ENCODE data around the gene MMP13.
"Not testable (repeated sequence)": the region's sequence is repeated elsewhere in the genome, so short reads cannot be mapped to it uniquely, and the experiment has no call there.

MMP13 gene

DNA sequence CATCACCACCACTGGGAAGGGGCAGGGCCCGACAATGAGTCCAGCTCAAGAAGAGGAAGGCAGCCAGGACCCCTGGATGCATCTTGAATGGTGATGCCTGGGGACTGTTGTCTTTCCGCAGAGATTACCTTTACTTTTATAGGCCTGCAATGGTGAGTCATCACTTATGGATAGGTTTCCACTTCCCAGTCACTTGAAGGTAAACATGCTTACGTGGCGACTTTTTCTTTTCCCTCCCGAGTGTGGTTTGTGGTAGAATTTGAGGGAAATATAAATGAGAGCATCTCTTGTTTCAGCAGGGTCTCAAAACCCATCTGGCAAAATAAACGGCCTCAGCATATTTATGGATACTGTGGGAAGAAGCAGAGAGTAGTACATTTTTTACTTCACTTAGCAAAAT, at the start of gene MMP13:
TSS of gene MMP13 (minus strand) at position 109 of the 400 bp plus-strand sequence. CDS start at position 82, 27 bp downstream.
- DNase-seq (ENCODE audit: low spot score) = no peak

GRCh38 chr11:103004234-103004633, 48.7 kb upstream of the MMP13 start:
- not testable (repeated sequence) for DNase-seq (ENCODE audit: low spot score)

GRCh38 chr11:102994105-102994504, 38.6 kb upstream of the MMP13 start:
- DNase-seq (ENCODE audit: low spot score) = no peak

DNA sequence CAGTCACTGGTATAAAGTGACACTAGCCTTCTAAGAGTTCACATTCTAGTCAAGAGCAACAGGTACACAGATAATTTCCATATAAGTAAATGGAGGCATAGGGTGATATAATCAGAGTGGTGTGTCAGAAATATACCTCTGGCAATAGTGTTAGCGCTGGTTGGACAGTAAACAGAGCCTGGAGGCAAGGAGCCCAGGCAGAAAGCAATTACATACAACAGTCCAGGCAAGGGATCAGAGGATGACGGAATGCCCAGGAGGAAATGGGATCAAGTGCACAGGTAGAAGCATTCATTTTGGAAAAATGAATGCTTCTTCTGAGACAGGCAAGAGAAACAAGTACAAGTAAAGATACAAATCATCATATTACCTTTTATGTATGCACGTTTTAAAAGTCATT, 36.2 kb upstream of the MMP13 start:
- DNase-seq (ENCODE audit: low spot score) = no peak

DNA sequence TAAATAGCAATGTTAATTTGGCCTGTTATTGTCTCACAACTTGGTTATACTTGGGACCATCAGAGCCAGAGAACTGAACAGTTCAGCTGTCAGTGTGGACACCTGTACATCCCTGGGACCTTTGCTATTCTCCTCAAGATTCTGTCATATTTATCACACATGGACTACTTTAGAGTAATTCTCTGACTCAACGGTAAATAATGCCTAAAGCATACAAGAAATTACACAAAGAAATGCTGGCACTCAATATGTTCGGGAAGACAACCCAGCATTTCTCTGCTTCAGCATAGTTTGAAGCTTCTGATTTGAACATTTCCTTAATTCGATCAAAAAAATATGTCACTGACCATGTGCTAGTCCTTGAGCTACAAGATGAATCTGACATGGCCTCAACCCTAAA, 34.6 kb upstream of the MMP13 start:
- DNase-seq (ENCODE audit: low spot score) = no peak

DNA sequence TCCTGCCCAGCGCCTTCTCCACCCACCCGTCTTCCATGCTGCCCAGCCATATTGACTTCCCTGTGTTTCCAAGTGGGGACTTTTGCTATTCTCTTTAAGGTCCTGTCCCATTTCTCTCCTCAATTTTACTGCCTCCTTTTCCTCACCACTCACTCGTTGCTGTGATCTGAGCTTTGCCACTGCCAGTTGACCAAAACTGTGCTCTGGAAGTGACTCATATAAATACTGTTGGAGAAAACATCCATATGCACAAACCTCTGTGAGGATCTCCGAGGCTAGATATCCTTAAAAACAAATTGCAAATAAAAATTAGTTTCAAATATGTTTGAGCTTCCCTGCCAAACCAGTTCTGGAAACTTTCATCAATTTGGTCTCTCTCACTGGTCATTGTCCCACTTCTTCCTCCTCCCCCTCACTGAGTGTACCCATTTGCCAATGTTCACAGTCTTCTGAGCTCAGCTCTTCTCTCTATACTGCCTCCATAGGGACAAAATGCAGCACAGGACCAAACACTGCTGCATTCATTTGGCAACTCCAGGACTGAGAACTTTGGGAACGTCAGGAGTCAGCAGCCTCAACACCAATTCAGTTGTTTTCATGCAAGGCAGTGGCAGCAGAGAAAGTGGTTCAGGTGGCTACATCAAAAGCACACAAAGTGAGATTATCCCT, 34.0 kb upstream of the MMP13 start:
- DNase-seq (ENCODE audit: low spot score) = peak; percentile 21

GRCh38 chr11:102986815-102987214, 31.3 kb upstream of the MMP13 start:
- DNase-seq (ENCODE audit: low spot score) = no peak

DNA sequence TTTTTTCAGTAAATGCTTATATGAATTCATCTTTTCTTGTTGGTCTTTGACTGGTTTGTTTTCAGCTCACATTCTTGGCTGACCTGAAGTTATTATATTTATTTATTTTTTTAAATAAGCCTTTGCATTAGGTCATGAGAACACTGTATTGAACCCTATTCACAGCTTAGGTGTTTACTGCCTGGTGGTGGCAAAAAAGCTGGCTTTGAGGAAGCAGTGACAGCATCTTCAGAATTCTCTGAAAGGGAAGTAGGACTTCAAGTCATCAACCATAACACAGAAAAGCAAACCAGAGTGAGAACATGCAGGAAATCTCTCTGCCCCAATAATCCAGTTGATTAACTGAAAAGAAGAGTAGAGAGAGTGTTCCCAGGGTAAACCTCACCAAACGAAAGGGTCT, 30.3 kb upstream of the MMP13 start:
- no peak for DNase-seq (ENCODE audit: low spot score)

GRCh38 chr11:102983486-102983885, 28.0 kb upstream of the MMP13 start:
- DNase-seq (ENCODE audit: low spot score) = no peak

GRCh38 chr11:102981324-102981910, 25.9 kb upstream of the MMP13 start:
- DNase-seq (ENCODE audit: low spot score) = no peak

DNA sequence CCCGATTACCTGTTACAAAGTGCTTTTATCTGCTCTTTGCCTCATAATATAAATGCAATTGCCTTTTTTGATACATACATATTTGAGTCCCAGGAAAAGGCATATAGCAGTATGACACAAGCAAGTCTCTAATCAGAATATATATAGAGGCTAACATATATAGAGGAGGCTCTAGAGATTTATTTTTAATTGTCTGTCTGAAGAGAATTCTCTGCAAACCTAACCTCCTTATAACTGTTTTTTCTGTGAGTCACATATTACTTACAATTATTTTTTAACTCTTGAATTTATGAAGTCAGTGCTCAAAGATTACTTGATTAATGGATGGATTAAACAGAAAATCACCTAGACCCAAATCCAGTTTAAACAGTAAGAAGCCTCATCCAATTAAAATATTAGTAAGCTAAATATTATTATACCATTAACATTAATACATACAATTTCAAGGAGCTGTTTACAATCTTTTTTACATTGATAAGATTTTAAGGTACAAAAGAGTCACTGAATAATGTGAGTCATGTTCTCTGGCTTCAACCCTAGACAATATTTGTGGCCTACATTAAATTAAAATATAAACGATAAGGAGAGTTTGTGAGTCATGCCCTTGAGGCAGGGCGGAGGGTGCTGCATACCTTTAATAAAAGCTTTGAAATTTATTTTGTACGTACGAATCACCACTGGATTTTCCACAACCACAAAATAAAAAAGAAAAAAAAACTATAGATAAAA, 19.2 kb upstream of the MMP13 start:
- DNase-seq (ENCODE audit: low spot score) = peak; percentile 3

DNA sequence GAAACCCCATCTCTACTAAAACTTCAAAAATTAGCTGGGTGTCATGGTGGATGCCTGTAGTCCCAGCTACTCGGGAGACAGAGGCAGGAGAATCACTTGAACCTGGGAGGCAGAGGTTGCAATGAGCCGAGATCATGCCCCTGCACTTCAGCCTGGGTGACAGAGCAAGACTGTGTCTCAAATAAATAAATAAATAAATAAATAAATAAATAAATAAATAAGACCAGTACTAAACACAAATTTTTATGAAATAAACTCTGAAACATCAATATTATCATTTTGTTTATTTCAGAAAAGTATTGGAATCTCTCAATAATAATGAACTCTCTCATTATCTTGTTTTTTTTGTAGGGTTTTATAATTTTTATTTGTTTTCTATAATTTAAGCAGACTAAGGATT, 18.2 kb upstream of the MMP13 start:
- DNase-seq (ENCODE audit: low spot score) = not testable (repeated sequence)

DNA sequence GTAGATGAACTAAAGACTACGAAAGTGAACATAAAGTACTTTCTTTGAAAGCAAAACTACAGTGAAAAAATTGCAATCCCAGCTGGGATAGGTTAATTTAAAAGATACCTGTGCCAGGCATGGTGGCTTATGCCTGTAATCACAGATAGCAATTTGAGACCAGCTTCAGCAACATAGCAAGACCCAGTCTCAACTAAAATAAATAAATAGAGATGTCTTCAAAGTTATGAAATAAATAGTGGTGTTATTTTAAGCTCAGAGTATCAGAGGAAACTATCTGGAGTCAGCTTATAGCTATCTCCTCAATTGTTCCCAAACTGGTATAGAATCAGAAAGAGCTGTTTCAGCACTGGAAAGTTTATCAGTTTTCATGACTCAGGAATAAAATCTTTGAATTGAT, 17.3 kb upstream of the MMP13 start:
- DNase-seq (ENCODE audit: low spot score) = no peak

DNA sequence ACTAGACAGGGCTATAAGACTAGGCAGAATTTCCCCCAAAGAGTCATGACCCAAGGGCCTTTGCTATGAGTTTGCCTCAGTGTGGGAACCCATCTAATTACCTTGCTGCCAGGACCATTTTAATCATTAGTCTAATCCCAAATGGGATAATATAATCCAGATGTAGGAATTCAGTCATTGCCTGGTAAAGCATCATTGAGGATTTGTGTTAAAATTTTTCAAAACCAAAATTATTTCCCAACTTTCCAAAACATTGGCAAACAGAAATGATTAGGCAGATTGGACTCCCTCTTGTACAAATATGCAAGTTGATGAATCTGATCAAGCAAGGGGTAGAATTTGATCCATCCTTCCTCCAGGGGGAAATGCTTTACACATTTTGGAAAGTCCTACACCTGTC, 16.2 kb upstream of the MMP13 start:
- no peak for DNase-seq (ENCODE audit: low spot score)

GRCh38 chr11:102967497-102967896, 12.0 kb upstream of the MMP13 start:
- no peak for DNase-seq (ENCODE audit: low spot score)

DNA sequence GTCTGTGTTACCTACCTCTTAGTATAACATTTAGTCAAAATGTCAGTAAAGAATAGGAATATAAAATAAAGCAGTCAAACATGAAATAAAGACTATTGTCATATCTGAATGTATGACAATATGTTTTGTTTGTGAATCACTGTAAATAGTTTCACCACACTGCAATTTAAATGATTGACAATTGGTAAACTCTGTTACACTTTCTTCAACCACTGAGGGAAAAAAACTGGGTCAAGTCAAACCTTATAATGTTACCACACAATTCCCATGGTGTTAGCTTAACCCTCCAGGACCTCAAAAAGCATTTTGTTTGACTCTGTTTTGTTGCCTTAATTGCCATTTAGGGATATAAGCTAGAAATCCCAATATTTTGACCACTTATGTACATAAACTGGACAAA, 10.5 kb upstream of the MMP13 start:
- DNase-seq (ENCODE audit: low spot score) = no peak

DNA sequence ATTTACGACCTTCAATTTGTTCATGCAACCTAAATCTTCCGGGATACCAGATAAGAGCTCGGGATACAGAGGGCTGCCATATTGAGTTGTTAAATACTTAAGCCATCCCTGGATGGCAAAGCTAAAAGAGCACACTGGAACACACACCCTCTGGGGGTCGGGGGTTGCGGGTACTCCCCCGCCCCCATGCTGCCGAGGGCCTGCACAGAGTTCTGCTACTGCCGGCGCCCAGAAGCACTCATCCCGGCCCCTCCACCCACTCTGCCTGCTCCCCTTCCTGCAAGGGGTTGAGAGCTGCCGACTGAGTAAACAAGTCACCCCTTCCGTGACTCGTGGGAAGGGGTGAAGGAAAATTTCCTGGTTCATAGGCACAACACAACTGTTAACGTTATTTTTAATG, 9.3 kb upstream of the MMP13 start:
- no peak for DNase-seq (ENCODE audit: low spot score)

DNA sequence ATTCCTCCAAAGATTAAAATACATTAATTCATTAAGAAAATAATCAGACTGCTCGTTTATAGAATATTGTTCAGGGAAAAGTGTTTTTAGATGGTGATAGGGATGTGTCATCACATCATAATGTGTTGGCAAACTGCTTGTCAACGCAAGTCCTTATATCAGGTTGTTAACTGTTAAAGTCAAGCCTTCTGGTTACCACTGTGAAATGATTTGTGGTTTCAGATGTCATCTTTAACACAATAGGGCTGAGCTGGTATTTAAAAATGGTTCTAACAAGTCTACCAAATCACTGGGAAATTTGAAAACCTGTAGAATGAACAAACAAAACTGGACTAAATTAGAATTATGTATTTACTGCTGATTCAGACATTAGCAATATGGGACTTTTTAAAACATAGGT, 2.4 kb upstream of the MMP13 start:
- no peak for DNase-seq (ENCODE audit: low spot score)

GRCh38 chr11:102950622-102951081, 4.9 kb downstream of the MMP13 start:
- DNase-seq (ENCODE audit: low spot score) = no peak

- no peak for DNase-seq (ENCODE audit: low spot score)
These were observed 9.3 kb downstream of the MMP13 start for GRCh38 chr11:102946237-102946636.

DNA sequence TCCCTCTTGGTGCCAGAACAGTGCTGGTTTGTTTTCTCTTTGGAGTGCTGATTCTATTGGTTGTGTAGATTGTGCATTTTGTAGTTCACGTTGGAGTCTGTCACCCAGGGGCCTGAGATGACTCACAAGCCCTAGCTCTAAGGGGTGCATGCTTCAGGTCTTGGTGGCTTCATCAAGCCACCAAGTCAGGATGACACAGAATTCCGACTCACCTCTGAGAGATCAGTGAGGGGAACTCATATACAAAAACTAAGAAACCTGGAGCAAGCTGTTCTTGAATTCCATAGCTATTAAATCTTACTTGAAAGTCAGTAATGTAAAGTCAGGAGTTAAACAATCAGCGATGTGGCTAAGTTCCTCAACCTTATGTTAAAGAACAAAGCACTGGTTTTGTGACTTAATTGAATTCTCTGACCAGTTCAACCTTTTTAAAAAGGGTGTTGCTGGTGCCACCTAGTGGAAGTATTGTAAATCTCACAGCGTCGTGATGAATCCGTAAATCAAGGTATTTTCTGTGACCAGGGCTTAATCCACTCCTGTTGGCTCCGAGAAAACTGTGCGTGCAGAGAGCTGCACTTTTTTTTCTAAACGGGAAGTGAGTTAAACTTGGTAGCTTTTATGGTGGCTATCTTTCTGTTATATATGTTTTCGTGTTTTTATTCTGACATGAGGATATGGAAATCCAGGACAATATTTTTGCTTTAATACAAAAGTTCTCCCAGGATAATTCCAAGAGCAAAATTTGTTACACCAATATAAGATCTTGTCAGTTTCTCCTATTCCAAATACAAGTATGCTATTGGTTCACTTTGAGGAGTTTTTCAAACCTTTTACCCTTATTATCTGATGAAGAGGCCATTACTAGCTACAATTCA, 14.6 kb downstream of the MMP13 start:
- DNase-seq (ENCODE audit: low spot score) = peak; percentile 36

- DNase-seq (ENCODE audit: low spot score) = no peak
These were observed 18.5 kb downstream of the MMP13 start for GRCh38 chr11:102936864-102937509.

Data from hepatic stellate cell (primary cell).